Fibroblast of skin of right biceps (primary cell): ENCODE measurements around the gene BCL7A.
"Not testable (repeated sequence)": the region's sequence is repeated elsewhere in the genome, so short reads cannot be mapped to it uniquely, and the experiment has no call there.

Experiments
- DNase-seq: peaks from one replicate; pipeline ENCODE4 v3.0.0-alpha.2; 2013

The BCL7A gene

DNA sequence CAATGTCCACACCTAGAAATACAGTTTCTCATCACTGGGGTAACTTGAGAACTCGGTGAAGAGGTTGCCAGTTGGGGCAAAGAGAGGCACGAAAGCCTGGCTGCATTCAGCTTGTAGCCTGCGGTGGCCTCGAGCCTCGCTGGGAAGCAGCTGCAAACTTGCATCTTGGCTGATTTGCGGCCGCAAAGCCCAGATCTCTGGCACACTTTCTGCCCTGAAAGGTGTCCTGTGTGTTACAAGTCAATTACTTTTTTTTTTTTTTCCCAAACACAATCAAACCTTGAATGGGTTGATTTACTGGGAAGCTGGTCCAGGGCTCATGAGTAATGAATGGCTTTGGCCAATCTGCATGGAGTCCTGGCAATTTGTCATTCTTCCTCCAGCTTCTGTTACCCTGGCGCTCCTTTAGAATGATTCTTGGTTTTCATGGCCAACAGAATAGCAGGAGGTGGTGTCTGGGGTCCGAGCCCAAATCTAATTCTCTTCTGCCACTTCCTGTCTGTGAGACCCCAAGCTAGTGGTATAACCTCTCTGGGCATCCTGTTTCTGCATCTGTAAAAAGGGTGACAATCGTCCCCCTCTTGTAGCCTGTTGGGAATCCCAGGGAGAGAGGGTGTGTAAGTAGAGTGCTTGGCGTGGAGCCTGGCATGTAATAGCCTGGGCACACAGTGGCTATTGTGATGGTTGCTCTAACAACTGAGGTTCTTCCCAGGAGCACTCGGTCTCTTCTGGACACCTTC lies 6.7 kb downstream of the BCL7A start:
- DNase-seq = peak; percentile 17

DNA sequence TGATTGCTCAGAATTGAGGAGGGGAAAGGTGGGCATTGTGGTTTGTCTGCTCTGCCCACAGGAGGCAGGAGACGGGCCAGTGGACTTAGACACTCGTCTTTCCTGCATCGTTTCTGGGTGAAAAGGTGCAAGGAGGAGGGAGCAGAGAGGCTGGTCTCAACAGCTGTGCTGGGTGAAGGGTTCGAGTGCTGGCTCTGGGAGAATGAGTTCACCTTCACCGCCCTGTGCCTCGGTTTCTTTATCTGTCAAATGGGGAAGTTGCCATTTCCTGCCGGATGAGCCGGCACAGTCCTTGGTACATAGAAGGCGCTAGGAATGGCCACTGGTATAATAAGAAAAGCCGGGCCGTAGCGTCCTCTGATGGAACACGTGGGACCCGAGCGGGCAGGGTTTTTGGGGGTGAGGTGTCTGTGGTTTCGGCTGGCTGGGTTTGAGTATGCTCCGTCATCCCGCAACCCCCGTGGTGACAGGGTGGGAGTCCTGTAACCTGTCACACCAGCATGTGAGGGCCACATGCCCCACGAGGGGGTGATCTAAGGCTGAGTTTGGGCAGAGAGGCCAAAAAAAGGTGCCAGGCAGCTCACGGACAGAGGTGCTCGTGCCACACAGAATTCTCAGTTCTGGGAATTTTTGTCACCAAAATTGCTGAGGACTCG lies 7.3 kb downstream of the BCL7A start:
- DNase-seq = no peak

DNA sequence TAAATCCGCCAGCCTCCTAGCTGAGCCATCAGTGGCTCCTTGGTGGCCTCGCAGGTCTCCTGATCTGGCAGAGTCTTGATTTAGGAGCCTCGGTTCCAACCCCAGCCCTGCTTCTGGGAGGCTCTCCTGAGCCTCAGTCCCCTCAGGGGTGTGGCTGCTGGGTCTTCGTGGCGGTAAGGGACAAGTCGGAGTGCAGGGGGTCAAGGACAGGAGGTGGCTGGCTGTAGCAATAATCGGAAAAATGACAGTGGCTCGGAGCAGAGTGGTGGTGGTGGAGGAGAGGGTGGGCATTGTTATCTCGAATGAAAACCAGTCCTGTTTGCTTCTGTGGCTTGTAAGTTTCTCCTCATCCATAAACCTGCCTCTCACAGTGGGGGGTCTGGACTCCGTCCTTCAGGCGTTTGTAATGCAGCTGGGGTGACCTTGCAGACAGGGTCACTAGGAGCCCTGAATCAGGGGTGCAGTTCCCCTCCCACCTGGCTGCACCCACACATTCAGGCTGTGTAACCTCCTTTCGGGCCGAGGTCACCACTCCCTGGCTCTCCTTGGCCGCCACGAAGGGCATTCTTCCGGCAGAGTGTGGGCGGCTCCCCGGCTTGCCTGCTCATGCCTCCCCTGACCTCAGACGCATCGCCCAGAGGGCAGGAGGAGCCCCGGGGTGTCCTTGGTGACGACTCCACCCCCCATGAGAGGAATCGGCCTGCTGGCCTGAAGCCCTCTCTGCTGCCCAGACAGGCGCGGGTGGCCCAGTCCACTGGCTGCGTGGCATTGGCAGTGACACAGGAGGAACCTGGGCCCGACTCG lies 8.1 kb downstream of the BCL7A start:
- no peak for DNase-seq

DNA sequence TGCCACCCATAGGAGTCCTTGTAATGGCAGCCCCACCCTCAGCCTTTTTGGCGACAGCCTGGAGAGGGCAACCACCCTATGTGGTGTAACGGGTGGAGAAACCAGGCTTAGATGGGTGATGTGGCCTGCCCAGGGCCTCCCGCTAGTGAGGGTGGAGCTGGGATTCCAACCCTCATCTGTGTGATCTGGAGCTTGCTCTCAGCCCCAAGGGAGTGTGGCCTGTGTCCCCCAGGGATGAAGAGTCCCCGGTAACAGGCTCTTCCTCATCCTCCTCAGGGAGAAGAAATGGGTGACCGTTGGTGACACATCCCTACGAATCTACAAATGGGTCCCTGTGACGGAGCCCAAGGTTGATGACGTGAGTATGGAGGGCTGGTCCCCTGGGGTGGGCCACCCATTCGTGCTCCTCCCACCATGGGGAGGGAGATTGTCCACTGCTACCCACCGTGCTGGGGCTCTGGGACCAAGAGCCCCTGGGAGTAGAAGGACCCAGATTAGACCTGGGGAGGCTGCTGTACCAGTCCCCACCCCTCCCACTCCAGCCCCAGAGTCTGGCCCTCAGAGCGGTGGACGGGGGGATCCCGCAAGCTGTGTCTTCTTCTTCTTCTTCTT lies 8.8 kb downstream of the BCL7A start:
- DNase-seq = no peak

DNA sequence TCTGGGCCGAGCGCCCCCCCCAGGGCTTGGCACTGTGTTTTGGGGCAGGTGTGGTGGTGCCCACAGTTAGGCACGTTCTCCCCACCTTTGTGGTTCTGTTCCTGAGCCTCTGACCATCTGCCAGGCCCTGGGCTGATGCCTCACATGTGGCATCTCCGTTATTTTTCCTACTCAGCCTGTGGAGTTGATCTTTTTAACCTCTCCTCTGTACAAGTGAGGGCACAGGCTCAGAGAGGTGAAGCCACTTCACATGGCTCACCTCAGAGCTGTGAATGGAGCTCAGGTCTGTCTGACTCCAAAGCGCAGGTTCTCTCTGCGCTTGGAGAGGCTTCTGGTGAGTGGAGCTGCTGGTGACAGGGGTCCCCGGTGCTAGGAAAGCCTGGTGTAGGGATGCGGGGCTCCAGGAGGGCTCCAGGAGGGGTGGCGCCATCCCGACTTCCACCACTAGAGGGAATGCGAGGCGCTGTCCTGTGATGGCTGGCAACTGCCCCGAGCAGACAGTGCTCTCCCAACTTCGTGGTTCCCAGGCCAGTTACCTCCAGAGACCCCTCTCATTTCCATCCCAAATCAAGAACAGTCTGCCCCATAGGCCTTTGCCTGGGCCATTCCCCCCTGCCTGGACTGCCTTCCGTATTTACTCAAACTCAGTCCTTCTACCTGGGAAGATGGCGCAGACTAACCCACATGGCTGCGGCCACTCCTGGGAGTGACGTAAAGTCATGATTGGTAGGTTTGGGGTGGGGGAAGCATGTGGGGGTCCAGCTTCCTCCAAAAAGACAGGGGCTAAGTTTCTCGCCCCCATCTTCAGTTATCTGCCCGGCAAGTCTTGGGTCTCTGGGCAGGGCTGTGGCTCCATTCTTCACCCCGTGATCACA lies 9.9 kb downstream of the BCL7A start:
- DNase-seq = peak; percentile 30

DNA sequence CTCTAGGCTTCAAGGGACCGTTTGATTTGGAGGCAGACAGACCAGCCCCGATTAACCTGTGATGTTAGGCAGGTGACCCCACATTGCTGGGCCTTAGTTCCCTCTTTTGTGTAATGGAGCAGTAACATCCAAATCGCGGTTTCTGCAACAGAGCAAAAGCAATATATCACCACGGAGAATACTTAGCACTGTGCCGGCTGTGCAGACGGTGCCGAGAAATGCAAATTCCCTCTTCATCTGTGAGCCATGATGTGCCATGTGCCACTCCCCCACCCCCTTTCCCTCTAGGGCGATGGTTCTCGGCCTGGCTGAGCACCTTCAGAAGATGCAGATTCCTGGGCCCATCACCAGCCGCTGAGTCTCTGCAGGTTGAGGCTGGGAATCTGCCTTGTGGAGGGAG lies 10.9 kb downstream of the BCL7A start:
- DNase-seq = no peak

DNA sequence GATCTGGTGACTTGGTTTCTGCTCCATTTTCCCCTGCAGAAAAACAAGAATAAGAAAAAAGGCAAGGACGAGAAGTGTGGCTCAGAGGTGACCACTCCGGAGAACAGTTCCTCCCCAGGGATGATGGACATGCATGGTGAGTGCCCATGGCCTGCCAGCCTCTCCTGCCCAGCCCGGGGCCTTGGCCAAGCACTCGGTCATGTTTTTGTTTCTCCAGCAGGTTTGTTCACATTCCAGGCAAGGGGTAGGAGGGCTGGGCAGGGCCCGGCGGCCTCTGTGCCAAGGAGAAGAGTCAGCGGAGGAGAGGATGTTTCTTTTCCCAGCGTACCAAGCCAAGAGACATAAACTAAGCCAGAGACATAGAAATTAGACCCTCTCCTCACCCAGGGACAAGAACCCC lies 13.6 kb downstream of the BCL7A start:
- DNase-seq = no peak

DNA sequence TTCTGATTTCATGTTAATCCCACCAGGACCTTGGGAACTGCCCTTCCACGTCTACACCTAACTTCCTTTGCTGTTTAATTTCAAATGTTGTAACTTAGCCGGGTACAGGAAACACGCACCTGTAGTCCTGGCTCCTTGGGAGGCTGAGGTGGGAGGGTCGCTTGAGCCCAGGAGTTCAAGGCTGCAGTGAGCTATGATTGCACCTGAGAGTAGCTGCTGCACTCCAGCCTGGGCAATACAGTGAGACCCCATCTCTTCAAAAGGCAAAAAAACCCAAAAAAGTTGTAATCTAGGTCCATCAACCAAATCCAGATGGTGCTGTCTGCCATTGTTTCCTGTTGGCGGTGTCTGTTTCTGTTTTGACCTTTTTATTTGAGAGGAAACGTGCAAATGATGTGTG lies 14.5 kb downstream of the BCL7A start:
- DNase-seq = no peak

DNA sequence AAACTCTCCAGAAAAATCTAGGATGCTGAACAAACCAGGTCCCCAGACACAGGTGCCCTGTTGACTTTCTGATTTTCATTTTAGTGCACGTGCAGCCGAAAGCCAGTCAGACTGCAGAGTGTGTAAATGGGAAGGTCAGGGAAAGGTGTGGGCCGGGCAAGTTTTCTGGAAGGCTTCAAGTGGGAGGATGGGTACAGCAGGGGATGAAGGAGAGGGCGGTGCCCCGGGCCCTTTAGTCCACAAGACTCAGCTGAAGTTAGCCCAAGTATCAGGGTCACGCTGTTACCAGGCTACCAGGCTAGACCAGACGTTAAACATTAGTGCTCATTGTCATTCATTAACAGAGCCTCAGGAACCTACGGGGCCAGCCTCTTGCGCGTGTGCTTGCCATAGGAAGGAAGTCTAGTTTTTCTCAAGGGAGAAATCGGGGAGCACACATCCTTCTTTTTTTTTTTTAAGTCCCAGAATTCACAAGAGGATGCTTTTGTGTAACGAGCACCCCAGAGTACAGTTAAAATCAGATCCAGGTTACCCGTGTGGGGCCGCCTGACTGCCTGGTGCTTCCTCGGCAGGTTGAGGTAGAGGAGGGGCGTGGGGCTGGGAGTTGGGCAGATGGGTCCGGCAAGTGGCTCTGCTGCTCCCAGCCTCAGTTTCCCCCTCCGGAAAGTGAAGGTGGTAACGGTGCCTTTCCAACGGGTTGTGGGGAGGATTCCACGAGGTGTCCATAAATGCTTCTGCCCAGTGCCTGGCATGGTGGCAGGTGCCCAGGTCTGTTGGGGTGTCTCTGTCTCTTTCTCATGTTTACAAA lies 19.1 kb downstream of the BCL7A start:
- DNase-seq = no peak

DNA sequence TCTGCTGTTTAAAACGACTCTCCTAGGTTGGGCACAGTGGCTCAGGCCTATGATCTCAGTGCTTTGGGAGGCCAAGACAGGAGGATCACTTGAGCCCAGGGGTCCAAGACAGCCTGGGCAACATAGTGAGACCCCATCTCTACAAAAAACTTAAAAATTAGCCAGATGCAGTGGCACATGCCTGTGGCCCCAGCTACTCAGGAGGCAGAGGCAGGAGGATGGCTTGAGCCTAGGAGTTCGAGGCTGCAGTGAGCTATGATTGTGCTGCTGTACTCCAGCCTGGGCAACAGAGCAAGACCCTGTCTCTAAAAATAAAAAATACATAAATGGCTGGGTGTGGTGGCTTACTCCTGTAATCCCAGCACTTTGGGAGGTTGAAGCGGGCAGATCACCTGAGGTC lies 19.8 kb downstream of the BCL7A start:
- not testable (repeated sequence) for DNase-seq

DNA sequence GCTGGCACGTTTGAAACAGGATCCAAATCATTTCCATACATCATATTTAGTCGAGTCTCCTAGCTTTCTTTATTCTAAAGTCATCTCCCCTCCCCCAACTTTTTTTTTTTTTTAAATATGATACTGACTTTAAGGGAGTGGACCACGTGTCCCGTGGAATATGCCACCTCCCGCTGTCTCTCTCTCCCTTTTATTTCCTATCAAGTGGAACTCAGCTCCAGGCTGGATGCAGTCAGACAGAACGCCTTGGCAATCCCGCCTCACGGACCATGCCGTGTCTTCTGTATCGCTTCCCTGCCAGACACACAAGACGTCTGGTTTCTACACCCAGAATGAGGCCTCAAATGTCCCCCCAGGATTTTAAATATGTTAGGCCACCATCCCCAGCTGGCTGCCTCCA lies 21.2 kb downstream of the BCL7A start:
- DNase-seq = no peak

DNA sequence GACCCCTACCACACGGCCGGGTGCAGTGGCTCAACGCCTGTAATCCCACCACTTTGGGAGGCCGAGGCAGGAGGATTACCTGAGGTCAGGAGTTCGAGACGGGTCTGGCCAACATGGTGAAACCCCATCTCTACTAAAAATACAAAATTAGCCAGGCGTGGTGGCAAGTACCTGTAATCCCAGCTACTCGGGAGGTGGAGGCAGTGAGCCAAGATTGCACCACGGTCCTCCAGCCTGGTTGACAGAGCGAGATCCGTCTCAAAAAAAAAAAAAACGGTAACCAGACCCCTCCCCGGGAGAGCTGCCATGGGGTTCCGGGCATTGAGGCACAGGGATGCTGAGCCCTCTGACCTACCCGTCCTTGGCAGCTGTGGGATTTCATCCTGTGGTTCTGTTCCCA lies 21.8 kb downstream of the BCL7A start:
- no peak for DNase-seq

DNA sequence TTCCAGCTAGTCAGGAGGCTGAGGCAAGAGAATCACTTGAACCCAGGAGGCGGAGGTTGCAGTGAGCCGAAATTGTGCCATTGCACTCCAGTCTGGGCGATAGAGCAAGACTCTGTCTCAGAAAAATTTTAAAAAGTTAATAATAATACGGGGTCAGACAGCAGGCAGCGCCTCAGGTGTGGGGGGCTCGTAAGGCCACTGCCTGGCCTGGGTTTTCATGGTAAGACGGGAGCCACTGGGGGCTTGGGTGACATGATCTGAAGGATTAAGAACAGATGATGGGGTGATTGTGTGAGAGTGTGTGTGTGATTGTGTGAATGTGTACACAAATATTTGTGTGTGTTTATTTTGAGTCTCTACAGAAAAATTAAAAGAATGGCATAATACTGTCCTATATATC lies 23.6 kb downstream of the BCL7A start:
- DNase-seq = no peak

DNA sequence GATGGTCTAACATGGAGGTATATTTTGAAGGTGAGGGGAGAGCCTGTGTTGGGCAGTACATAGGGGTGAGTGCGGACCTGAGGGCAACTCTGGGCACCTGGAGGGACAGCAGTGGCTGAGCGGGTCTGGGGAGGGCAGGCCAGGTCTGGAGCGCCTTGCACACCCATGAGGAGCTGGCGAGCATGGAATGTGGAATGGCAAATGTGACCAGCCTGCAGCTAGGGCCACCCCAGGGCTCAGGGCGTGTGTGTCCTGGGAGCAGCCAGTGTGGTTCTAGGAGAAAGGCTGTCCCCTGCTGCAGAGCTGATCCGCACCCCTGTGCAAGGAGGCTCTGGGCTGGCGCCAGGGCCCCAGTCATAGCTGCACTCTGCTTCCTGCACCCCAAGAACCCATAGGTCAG lies 24.5 kb downstream of the BCL7A start:
- no peak for DNase-seq

DNA sequence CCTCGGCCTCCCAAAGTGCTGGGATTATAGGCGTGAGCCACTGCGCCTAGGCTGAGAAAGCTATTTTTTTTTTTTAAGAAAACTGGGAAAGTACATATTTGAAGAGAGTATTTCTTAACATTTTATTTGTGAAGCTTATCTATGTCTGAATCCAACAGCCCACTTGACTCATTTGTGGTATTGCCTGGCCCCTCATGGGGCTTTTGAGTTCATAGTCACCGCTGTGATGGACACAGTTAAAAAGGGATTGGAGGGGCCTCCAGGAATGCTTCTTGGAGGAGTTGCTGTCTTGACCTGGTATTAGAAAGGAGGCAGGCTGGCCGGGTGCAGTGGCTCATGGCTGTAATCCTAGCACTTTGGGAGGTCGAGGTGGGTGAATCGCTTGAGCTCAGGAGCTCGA lies 26.5 kb downstream of the BCL7A start:
- peak; percentile 74 for DNase-seq

DNA sequence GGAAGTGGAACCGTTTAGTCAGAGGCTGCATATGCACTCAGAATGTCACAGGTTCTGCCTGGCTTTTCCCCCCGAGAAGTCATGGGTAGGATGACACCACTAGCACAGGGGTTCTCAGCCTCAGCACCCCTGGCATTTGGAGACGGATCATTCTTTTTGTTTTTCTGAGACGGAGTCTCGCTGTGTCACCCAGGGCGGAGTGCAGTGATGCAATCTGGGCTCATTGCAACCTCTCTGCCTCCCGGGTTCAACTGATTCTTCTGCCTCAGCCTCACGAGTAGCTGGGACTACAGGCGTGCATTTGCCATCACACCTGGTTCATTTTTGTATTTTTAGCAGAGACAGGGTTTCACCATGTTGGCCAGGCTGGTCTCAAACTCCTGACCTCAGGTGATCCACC lies 28.1 kb downstream of the BCL7A start:
- no peak for DNase-seq

DNA sequence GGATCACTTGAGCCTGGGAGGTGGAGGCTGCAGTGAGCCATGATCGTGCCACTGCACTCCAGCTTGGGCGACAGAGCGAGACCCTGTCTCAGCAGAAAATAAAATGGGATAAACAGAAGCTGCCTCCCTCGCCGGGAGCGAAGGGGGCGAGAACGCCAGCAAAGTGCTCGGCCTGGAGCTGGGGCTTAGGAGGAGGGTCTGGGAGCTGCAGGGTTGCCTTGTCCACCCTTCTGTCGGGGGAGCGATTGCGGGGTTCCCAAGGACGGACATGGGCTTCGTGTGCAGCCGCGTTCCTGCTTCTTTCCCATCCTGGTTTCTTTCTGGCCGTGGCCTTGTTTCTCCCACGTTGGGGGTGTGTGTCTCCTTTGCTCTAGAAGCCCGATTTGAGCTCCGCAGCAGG lies 29.0 kb downstream of the BCL7A start:
- no peak for DNase-seq

DNA sequence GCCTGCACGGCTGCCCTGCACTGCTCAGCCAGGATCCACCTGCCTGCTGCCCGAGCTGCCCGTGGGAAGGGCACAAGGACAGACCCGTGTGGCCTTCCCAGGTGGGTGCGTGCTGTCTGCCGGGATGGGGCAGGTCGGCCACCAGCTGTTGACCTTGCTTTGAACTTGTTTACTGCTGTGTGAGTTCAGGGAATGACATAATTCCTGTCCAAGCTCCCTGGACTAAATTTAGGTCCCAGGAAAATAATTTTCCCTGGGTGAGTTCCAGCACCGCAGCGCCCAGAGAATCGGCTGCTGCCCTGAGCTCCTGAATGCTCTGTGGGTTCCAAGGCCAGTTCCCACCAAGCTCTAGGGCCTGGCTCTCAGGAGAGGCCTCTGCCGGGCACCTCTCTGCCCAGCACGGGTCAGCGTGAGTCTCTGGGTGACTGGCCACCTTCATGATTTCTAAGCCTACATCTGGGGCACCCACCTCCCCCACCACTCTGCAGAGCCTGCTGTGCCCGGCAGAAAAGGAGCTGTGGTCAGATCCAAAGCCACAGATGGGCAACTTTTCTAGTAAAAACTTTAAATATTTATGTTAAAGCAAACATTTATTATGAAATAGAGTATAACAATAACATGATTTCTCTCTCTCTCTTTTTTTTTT lies 29.7 kb downstream of the BCL7A start:
- no peak for DNase-seq

DNA sequence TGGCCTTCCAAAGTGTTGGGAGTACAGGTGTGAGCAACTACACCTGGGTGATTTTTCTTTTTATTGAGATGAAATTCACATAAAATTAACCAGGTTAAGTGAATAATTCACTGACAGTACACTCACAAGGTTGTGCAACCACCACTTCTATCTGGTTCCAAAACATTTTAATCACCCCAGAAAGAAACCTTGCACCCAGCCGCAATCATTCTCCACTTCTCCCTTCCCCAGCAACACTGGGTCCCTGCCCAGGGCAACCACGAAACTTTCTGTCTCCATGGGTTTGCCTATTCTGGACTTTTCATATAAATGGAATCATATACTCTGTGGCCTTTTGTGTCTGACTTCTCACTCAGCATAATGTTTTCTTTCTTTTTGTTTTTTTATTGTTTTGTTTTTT lies 30.6 kb downstream of the BCL7A start:
- DNase-seq = no peak

DNA sequence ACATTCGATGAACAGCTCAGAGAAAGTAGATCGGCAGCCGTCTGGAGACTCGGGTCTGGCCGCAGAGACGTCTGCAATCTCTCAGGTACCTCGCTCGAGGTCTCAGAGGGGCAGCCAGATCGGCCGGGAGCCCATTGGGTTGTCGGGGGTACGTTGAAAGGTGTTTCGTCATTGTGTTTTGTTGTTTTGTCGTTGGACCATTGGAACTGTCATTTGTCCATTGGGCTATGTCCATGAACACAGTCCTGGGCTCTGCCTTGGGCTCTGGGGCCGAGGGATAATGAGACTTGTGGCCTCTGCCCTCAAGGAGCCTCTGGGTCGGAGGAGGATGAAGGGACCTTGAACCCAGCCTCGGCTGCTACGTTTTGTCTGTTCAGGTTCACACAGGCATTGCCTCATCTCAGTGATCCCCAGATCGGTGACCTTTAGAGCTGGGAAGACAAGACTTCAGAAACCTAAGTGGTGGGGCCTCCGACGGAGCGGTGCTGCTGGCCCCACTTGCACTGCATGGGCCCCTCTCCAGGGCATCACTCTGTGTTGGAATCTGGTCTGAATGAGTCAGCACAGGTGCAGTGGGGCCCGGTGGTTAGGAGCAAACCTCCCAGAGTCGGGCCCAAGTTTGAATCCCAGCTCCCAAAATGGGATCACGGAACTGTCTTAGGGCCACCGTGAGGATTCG lies 33.3 kb downstream of the BCL7A start:
- DNase-seq = no peak

DNA sequence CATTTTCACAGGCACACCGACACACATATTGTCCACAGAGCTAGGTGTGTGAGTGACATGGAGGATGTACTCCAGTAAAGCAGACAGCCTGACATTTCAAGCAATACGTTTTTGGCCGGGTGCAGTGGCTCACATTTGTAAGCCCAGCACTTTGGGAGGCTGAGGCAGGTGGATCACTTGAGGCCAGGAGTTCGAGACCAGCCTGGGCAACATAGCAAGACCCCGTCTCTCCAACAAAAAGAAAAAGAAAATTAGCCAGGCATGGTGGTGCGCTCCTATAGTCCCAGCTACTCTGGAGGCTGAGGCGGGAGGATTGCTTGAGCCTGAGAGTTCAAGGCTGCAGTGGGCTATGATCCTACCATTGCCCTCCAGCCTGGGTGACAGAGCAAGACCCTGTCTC lies 34.7 kb downstream of the BCL7A start:
- not testable (repeated sequence) for DNase-seq
